GM23338 (cell line): ENCODE data around the gene PRR22.
A peak's percentile ranks its signal among the peaks of the same experiment; 100 is the strongest.

Source experiments
- CREB1 ChIP-seq: fragments of 250-450 bp; sonication (Bioruptor Pico); IDR thresholded peaks from 2 replicates; pipeline ENCODE4 v1.5.0; 2020; ENCODE audit warnings: low read depth, mild to moderate bottlenecking, moderate library complexity
- EZH2 ChIP-seq: fragments of 200-600 bp; sonication (generic); IDR thresholded peaks from one replicate; pipeline ENCODE4 v1.8.0; 2017; ENCODE audit warnings: antibody characterized with exemption, mild to moderate bottlenecking, low read depth; ENCODE audit not compliant: unreplicated experiment
- EZH2phosphoT487 ChIP-seq: fragments of 200-600 bp; sonication (generic); IDR thresholded peaks from one replicate; pipeline ENCODE4 v1.8.1; 2018; ENCODE audit warnings: antibody characterized with exemption; ENCODE audit not compliant: unreplicated experiment
- JUNB ChIP-seq: IDR thresholded peaks from one replicate; pipeline ENCODE4 v1.6.1; 2016; ENCODE audit warnings: antibody characterized with exemption; ENCODE audit not compliant: unreplicated experiment
- POLR2AphosphoS5 ChIP-seq: IDR thresholded peaks from 2 replicates; pipeline ENCODE4 v1.6.1; 2016; ENCODE audit warnings: antibody characterized with exemption, low read depth
- STAT1 ChIP-seq: IDR thresholded peaks from one replicate; pipeline ENCODE4 v1.6.1; 2016; ENCODE audit warnings: antibody characterized with exemption; ENCODE audit not compliant: unreplicated experiment
- ZNF114 ChIP-seq: fragments of 250-450 bp; sonication (Bioruptor Pico); IDR thresholded peaks from 2 replicates; pipeline ENCODE4 v1.5.0; 2020; ENCODE audit warnings: mild to moderate bottlenecking, moderate library complexity
- ZNF331 ChIP-seq: fragments of 250-450 bp; sonication (Bioruptor Pico); IDR thresholded peaks from 2 replicates; pipeline ENCODE4 v1.5.0; 2020; ENCODE audit warnings: low read depth, mild to moderate bottlenecking, moderate library complexity
- TF ChIP-seq, protein P1 (sequence below), 2 experiments: fragments of 200-600 bp in 1 of 2; sonication (generic) in 1 of 2; conservative IDR thresholded peaks; 2 replicates each; pipeline versions ENCODE4 v1.5.1 to v1.6.1; 2016 to 2017; ENCODE audit warnings: antibody characterized with exemption in 2 of 2, low read depth in 2 of 2, mild to moderate bottlenecking in 2 of 2, moderate library complexity in 1 of 2
- TF ChIP-seq, protein P2 (sequence below): IDR thresholded peaks from one replicate; pipeline ENCODE4 v1.6.1; 2018; ENCODE audit warnings: antibody characterized with exemption; ENCODE audit not compliant: unreplicated experiment
- TF ChIP-seq, protein P3 (sequence below): IDR thresholded peaks from 2 replicates; pipeline ENCODE4 v1.6.1; 2016; ENCODE audit warnings: antibody characterized with exemption

DNA sequence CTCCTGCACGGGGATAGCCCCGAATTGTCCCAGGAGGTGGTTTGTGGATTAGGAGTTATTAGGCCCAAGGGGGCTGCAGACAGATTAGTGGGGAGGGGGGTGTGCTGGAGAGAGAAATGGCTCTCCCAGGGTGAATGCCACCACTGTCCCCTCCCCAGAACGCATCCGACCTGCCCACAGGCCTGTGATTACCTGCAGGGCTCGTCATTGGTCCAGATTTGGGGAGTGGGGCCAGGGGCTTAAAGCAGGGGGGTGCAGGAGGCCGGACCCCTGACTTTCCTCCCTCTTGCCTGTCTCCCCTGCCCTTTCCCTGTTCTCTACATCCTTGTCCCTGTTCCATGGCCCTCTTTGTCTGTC, 21.6 kb upstream of the PRR22 start:
- TF ChIP-seq, protein P1, sequence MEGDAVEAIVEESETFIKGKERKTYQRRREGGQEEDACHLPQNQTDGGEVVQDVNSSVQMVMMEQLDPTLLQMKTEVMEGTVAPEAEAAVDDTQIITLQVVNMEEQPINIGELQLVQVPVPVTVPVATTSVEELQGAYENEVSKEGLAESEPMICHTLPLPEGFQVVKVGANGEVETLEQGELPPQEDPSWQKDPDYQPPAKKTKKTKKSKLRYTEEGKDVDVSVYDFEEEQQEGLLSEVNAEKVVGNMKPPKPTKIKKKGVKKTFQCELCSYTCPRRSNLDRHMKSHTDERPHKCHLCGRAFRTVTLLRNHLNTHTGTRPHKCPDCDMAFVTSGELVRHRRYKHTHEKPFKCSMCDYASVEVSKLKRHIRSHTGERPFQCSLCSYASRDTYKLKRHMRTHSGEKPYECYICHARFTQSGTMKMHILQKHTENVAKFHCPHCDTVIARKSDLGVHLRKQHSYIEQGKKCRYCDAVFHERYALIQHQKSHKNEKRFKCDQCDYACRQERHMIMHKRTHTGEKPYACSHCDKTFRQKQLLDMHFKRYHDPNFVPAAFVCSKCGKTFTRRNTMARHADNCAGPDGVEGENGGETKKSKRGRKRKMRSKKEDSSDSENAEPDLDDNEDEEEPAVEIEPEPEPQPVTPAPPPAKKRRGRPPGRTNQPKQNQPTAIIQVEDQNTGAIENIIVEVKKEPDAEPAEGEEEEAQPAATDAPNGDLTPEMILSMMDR (conservative IDR thresholded peaks at IDR 0.05; ENCODE audit: low read depth in 2 of 2): peak in 1 of 2 experiments; percentile 5; a peak in 1 of 4 replicates
- TF ChIP-seq EZH2phosphoT487 (no peak), EZH2 (no peak), CREB1 (no peak), POLR2AphosphoS5 (no peak), ZNF114 (CRISPR knock-in tag) (no peak), STAT1 (no peak), JUNB (no peak), ZNF331 (no peak)
- TF ChIP-seq, protein P2, sequence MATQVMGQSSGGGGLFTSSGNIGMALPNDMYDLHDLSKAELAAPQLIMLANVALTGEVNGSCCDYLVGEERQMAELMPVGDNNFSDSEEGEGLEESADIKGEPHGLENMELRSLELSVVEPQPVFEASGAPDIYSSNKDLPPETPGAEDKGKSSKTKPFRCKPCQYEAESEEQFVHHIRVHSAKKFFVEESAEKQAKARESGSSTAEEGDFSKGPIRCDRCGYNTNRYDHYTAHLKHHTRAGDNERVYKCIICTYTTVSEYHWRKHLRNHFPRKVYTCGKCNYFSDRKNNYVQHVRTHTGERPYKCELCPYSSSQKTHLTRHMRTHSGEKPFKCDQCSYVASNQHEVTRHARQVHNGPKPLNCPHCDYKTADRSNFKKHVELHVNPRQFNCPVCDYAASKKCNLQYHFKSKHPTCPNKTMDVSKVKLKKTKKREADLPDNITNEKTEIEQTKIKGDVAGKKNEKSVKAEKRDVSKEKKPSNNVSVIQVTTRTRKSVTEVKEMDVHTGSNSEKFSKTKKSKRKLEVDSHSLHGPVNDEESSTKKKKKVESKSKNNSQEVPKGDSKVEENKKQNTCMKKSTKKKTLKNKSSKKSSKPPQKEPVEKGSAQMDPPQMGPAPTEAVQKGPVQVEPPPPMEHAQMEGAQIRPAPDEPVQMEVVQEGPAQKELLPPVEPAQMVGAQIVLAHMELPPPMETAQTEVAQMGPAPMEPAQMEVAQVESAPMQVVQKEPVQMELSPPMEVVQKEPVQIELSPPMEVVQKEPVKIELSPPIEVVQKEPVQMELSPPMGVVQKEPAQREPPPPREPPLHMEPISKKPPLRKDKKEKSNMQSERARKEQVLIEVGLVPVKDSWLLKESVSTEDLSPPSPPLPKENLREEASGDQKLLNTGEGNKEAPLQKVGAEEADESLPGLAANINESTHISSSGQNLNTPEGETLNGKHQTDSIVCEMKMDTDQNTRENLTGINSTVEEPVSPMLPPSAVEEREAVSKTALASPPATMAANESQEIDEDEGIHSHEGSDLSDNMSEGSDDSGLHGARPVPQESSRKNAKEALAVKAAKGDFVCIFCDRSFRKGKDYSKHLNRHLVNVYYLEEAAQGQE: no peak
- TF ChIP-seq, protein P3, sequence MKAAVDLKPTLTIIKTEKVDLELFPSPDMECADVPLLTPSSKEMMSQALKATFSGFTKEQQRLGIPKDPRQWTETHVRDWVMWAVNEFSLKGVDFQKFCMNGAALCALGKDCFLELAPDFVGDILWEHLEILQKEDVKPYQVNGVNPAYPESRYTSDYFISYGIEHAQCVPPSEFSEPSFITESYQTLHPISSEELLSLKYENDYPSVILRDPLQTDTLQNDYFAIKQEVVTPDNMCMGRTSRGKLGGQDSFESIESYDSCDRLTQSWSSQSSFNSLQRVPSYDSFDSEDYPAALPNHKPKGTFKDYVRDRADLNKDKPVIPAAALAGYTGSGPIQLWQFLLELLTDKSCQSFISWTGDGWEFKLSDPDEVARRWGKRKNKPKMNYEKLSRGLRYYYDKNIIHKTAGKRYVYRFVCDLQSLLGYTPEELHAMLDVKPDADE: no peak
